ENCODE data around the gene LEMD2.
"Not testable (repeated sequence)": the region's sequence is repeated elsewhere in the genome, so short reads cannot be mapped to it uniquely, and the experiment has no call there.

DNA sequence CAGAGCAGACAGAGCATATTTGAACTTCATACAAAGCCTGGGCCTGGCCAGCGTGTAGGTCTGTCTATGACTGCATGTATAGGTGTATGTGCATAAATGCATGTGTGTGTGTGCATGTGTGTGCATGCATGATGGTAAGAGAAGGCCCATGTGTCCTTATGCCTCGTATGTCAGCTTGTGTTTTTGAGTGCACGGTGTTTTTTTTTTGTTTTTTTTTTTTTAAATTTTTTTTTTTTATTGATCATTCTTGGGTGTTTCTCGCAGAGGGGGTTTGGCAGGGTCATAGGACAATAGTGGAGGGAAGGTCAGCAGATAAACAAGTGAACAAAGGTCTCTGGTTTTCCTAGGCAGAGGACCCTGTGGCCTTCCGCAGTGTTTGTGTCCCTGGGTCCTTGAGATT, 42.8 kb upstream of the LEMD2 start:
- not testable (repeated sequence) for TF ChIP-seq CHD2 (IDR thresholded peaks at IDR 0.05; ENCODE audit: low read length, partially characterized antibody)
- TF ChIP-seq, protein P1, sequence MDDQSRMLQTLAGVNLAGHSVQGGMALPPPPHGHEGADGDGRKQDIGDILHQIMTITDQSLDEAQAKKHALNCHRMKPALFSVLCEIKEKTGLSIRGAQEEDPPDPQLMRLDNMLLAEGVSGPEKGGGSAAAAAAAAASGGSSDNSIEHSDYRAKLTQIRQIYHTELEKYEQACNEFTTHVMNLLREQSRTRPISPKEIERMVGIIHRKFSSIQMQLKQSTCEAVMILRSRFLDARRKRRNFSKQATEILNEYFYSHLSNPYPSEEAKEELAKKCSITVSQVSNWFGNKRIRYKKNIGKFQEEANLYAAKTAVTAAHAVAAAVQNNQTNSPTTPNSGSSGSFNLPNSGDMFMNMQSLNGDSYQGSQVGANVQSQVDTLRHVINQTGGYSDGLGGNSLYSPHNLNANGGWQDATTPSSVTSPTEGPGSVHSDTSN (IDR thresholded peaks at IDR 0.05): not testable (repeated sequence)
- TF ChIP-seq, protein P2, sequence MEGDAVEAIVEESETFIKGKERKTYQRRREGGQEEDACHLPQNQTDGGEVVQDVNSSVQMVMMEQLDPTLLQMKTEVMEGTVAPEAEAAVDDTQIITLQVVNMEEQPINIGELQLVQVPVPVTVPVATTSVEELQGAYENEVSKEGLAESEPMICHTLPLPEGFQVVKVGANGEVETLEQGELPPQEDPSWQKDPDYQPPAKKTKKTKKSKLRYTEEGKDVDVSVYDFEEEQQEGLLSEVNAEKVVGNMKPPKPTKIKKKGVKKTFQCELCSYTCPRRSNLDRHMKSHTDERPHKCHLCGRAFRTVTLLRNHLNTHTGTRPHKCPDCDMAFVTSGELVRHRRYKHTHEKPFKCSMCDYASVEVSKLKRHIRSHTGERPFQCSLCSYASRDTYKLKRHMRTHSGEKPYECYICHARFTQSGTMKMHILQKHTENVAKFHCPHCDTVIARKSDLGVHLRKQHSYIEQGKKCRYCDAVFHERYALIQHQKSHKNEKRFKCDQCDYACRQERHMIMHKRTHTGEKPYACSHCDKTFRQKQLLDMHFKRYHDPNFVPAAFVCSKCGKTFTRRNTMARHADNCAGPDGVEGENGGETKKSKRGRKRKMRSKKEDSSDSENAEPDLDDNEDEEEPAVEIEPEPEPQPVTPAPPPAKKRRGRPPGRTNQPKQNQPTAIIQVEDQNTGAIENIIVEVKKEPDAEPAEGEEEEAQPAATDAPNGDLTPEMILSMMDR (IDR thresholded peaks at IDR 0.05): not testable (repeated sequence)

Data from A549 (cell line).